Mesendoderm (in vitro differentiated cells): Measurements from ENCODE around the gene LARP1.

Source experiments
- DNase-seq: peaks from one replicate; pipeline ENCODE4 v3.0.0; 2013
- H2AK5ac ChIP-seq: 2 replicates; pipeline ENCODE4 v1.6.1; 2013; ENCODE audit warnings: low read length, inconsistent platforms
- H2BK120ac ChIP-seq: 2 replicates; pipeline ENCODE4 v1.6.1; 2013; ENCODE audit warnings: low read depth, mild to moderate bottlenecking, low read length, moderate library complexity, mixed read lengths
- H2BK15ac ChIP-seq: replicated peaks from 2 replicates; pipeline ENCODE4 v1.6.1; 2013; ENCODE audit warnings: low read depth, mild to moderate bottlenecking, moderate library complexity
- H2BK5ac ChIP-seq: 2 replicates; pipeline ENCODE4 v1.6.1; 2013; ENCODE audit warnings: low read length, inconsistent platforms
- H3K18ac ChIP-seq: 2 replicates; pipeline ENCODE4 v1.6.1; 2013; ENCODE audit warnings: mild to moderate bottlenecking, low read length, mixed read lengths
- H3K23ac ChIP-seq: one replicate; pipeline ENCODE4 v1.6.1; 2013; ENCODE audit warnings: low read length
- H3K27ac ChIP-seq: 2 replicates; pipeline ENCODE4 v1.5.1; 2013; ENCODE audit warnings: low read depth, mild to moderate bottlenecking, inconsistent platforms, low read length, moderate library complexity
- H3K27me3 ChIP-seq: 2 replicates; pipeline ENCODE4 v1.6.1; 2013; ENCODE audit warnings: low read length, control low read depth, mild to moderate bottlenecking, inconsistent platforms; ENCODE audit not compliant: insufficient read depth, poor library complexity
- H3K36me3 ChIP-seq: 2 replicates; pipeline ENCODE4 v1.6.1; 2013; ENCODE audit warnings: low read length, inconsistent platforms; ENCODE audit not compliant: control insufficient read depth, insufficient read depth
- H3K4ac ChIP-seq: one replicate; pipeline ENCODE4 v1.6.1; 2013; ENCODE audit warnings: low read depth, mild to moderate bottlenecking, low read length, moderate library complexity
- H3K4me1 ChIP-seq: 2 replicates; pipeline ENCODE4 v1.6.1; 2013; ENCODE audit warnings: low read depth, low read length, inconsistent platforms; ENCODE audit not compliant: control insufficient read depth
- H3K4me2 ChIP-seq: 2 replicates; pipeline ENCODE4 v1.6.1; 2013; ENCODE audit warnings: low read length
- H3K4me3 ChIP-seq: 2 replicates; pipeline ENCODE4 v1.5.1; 2013; ENCODE audit warnings: mild to moderate bottlenecking, low read length
- H3K56ac ChIP-seq: one replicate; pipeline ENCODE4 v1.6.1; 2013; ENCODE audit warnings: low read length
- H3K79me1 ChIP-seq: 2 replicates; pipeline ENCODE4 v1.6.1; 2013; ENCODE audit warnings: low read length, inconsistent platforms
- H3K79me2 ChIP-seq: 2 replicates; pipeline ENCODE4 v1.6.1; 2013; ENCODE audit warnings: mild to moderate bottlenecking, low read length; ENCODE audit not compliant: control insufficient read depth, insufficient read depth
- H3K9ac ChIP-seq: 2 replicates; pipeline ENCODE4 v1.6.1; 2013; ENCODE audit warnings: low read length, inconsistent platforms
- H4K5ac ChIP-seq: one replicate; pipeline ENCODE4 v1.6.1; 2013; ENCODE audit warnings: low read length
- H4K8ac ChIP-seq: one replicate; pipeline ENCODE4 v1.6.1; 2013; ENCODE audit warnings: low read depth, mild to moderate bottlenecking, control low read depth, low read length, moderate library complexity
- WGBS: extraction: QIAGEN DNeasy Blood & Tissue Kit; methylation state at CpG from one replicate; pipeline ENCODE4 v1.1.7; 2013; ENCODE audit warnings: low lambda C conversion rate, missing lambda C conversion rate; ENCODE audit not compliant: insufficient coverage; ENCODE audit errors: extremely low coverage; 5-methylcytosine and 5-hydroxymethylcytosine counted together

The LARP1 gene

DNA sequence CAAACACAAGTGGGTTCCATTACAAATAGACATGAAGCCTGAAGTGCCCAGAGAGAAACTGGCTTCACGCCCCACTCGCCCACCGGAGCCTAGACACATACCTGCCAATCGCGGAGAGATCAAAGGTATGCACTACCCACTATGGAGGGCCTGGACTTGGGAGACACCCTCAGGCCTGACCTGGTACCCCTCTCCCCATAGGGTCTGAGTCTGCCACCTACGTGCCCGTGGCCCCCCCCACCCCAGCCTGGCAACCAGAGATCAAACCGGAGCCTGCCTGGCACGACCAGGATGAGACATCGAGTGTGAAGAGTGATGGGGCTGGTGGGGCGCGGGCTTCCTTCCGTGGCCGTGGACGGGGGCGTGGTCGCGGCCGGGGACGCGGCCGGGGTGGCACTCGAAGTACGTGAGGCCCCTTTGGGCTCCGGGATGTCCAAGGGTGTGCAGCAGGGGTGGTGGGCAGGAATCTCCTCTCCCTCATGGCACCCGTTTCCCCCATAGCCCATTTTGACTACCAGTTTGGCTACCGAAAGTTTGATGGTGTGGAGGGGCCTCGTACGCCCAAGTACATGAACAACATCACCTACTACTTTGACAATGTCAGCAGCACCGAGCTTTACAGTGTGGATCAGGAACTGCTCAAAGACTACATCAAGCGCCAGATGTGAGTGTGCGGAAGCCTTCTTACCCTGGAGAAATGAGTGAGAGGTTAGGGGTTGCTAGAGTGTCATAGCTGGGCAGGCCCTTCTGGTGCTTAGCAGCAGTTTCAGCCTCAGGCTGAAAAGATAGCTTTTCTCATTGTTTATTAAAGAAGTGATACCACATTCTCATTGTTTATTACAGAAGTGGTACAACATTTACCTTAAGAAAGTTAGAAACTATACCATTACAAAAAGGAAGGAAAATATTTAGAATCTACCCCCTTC is 38.7 kb downstream of the LARP1 start:
- H4K5ac ChIP-seq: no peak overlapping the region
- no peaks in the 10 kb centered on the region for H3K27me3 ChIP-seq
- no peak overlapping the region for H3K27ac ChIP-seq
- no peak overlapping the region for H3K18ac ChIP-seq
- H3K23ac ChIP-seq: no peak overlapping the region
- H3K79me2 ChIP-seq: peaks cover 16% of the 10 kb centered on the region
- no peak overlapping the region for H2BK120ac ChIP-seq
- H3K4me1 ChIP-seq: no peaks in the 10 kb centered on the region
- H4K8ac ChIP-seq: no peak overlapping the region
- peaks cover 6% of the 10 kb centered on the region for H3K36me3 ChIP-seq
- H2AK5ac ChIP-seq: no peak overlapping the region
- H3K4me2 ChIP-seq: no peak overlapping the region
- no peak overlapping the region for H3K4me3 ChIP-seq
- peak; percentile 32 for DNase-seq
- no peak overlapping the region for H3K9ac ChIP-seq
- no peak overlapping the region for H3K56ac ChIP-seq
- H3K79me1 ChIP-seq: peaks cover 19% of the 10 kb centered on the region
- H3K4ac ChIP-seq: no peak overlapping the region
- no CpG with 5 or more reads among the region's 32 CpGs for WGBS
- no peak overlapping the region for H2BK15ac ChIP-seq
- H2BK5ac ChIP-seq: no peak overlapping the region

DNA sequence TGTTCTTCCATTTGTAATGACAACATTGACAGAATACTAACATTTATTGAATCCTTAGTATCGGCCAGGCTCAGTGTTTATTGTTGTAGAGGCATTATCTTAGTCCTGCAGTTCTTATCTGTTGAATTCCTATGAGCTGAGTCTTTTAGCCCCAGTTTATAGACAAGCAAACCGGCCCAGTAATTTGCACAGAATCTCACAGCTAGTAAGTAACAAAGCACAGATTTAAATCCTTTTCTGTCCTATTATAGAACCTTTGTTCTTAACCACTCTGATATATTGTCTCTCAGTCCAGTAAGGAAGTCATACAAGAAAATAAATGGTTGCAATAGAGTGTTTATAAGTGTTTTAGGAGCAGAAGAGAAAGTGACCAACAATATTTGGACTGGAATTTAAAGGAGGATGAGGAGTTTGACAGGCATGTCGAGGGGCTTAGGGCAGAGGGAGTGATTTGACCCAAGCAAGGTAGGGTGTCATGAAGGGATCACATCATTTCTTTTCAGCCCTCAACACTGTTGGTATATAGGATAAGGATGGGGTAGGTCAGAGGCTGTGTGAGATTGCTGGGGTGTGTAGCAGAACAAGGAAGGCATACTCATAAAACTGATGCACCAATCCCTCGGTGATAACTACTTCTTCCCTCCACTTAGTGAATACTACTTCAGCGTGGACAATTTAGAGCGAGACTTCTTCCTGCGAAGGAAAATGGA is 39.5 kb downstream of the LARP1 start:
- H2BK15ac ChIP-seq: no peak overlapping the region
- H3K4me3 ChIP-seq: no peak overlapping the region
- no peak overlapping the region for H3K9ac ChIP-seq
- no peak overlapping the region for H3K4me2 ChIP-seq
- no peak overlapping the region for H2AK5ac ChIP-seq
- H4K5ac ChIP-seq: no peak overlapping the region
- no peak overlapping the region for H2BK5ac ChIP-seq
- DNase-seq: peak; percentile 56
- H3K79me1 ChIP-seq: peaks cover 24% of the 10 kb centered on the region
- WGBS: no CpG with 5 or more reads among the region's 7 CpGs
- H3K27ac ChIP-seq: no peak overlapping the region
- H3K56ac ChIP-seq: no peak overlapping the region
- no peaks in the 10 kb centered on the region for H3K4me1 ChIP-seq
- H3K36me3 ChIP-seq: peaks cover 12% of the 10 kb centered on the region
- no peak overlapping the region for H3K23ac ChIP-seq
- H2BK120ac ChIP-seq: no peak overlapping the region
- no peak overlapping the region for H4K8ac ChIP-seq
- H3K18ac ChIP-seq: no peak overlapping the region
- H3K27me3 ChIP-seq: no peaks in the 10 kb centered on the region
- H3K4ac ChIP-seq: no peak overlapping the region
- peaks cover 13% of the 10 kb centered on the region for H3K79me2 ChIP-seq

DNA sequence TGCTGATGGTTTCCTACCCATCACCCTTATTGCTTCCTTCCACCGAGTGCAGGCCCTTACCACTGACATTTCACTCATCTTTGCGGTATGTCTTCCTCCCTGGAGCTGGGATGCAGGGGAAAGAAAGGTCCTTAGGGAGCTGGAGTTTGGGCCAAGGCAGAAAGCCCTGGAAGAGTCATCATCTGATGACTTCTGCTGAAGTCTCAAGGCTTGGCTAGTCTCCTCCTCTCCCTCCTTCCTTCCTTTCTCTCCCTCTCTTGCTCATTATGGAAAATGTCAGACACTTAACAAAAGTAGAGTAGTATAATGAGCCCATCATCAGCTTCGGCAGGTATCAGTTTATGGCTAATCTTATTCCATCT is 40.0 kb downstream of the LARP1 start:
- Histone ChIP-seq H3K27ac (no peak overlapping the region), H3K4me3 (no peak overlapping the region), H3K18ac (no peak overlapping the region), H2BK120ac (no peak overlapping the region), H3K4me2 (no peak overlapping the region), H3K79me2 (peaks cover 8% of the 10 kb centered on the region), H2AK5ac (no peak overlapping the region), H4K8ac (no peak overlapping the region), H3K4ac (no peak overlapping the region), H3K36me3 (peaks cover 17% of the 10 kb centered on the region), H3K23ac (no peak overlapping the region), H3K27me3 (no peaks in the 10 kb centered on the region), H4K5ac (no peak overlapping the region), H3K4me1 (no peaks in the 10 kb centered on the region), H2BK15ac (no peak overlapping the region), H3K79me1 (peaks cover 24% of the 10 kb centered on the region), H2BK5ac (no peak overlapping the region), H3K9ac (no peak overlapping the region), H3K56ac (no peak overlapping the region)
- DNase-seq: no peak
- no CpG with 5 or more reads among the region's 3 CpGs for WGBS

DNA sequence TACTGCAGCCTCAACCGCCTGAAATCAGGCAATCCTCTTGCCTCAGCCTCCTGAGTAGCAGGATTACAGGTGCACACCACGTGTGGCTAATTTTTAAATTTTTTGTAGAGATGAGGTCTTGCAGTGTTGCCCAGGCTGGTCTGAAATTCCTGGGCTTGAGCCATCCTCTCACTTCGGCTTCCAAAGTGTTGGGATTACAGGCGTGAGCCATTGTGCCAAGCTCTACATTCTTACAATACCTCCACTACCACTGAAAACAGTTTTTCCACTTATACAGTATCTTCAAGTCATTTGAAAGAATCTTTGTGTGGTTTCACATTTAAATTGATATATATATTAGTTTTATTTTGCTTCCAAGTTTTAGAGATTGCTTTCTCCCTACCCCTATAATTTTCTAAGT is 42.6 kb downstream of the LARP1 start:
- H2BK120ac ChIP-seq: no peak overlapping the region
- no peaks in the 10 kb centered on the region for H3K27me3 ChIP-seq
- H3K36me3 ChIP-seq: peaks cover 36% of the 10 kb centered on the region
- no peak overlapping the region for H3K27ac ChIP-seq
- H3K23ac ChIP-seq: no peak overlapping the region
- no peak overlapping the region for H3K56ac ChIP-seq
- H3K79me1 ChIP-seq: peaks cover 33% of the 10 kb centered on the region
- H2BK15ac ChIP-seq: no peak overlapping the region
- H3K4me1 ChIP-seq: no peaks in the 10 kb centered on the region
- peaks cover 3% of the 10 kb centered on the region for H3K79me2 ChIP-seq
- no peak overlapping the region for H2BK5ac ChIP-seq
- H4K8ac ChIP-seq: no peak overlapping the region
- H3K4me3 ChIP-seq: no peak overlapping the region
- DNase-seq: no peak
- H3K4me2 ChIP-seq: no peak overlapping the region
- H3K4ac ChIP-seq: no peak overlapping the region
- H2AK5ac ChIP-seq: no peak overlapping the region
- WGBS: no CpG with 5 or more reads among the region's 4 CpGs
- H3K18ac ChIP-seq: no peak overlapping the region
- no peak overlapping the region for H3K9ac ChIP-seq
- H4K5ac ChIP-seq: no peak overlapping the region

DNA sequence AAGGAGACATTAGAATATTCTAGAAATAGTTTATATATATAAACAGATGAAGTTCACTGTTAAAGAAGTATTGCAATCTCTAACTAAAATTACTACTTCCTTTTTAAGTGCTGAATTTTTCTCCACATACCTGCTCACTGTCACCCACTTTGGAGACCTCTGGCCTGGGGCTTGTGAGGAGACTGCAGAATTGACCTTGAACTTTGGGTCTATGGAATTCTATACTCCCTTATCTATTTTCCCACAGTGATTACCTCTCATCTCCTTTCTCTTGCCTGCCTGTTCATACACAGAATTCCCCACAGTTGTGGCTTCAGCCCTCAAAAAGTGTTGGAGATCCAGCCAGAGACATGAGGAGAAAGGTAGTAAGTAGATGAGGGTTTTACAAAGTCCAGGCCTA is 45.4 kb downstream of the LARP1 start:
- Histone ChIP-seq H3K79me1 (peaks cover 31% of the 10 kb centered on the region), H3K4me1 (no peaks in the 10 kb centered on the region), H3K79me2 (no peaks in the 10 kb centered on the region), H3K18ac (no peak overlapping the region), H4K8ac (no peak overlapping the region), H3K4me2 (no peak overlapping the region), H2AK5ac (no peak overlapping the region), H3K27ac (no peak overlapping the region), H3K4ac (no peak overlapping the region), H3K4me3 (no peak overlapping the region), H2BK120ac (no peak overlapping the region), H3K27me3 (no peaks in the 10 kb centered on the region), H3K56ac (no peak overlapping the region), H2BK5ac (no peak overlapping the region), H4K5ac (no peak overlapping the region), H2BK15ac (no peak overlapping the region), H3K23ac (no peak overlapping the region), H3K36me3 (peaks cover 47% of the 10 kb centered on the region), H3K9ac (no peak overlapping the region)
- DNase-seq: no peak
